Lower leg skin (tissue), 3 donors: ENCODE measurements around the gene CHST15.

Source experiments
- CTCF ChIP-seq, 3 donors: fragments of 450-650 bp; IDR thresholded peaks; one replicate each; pipeline ENCODE4 v1.5.1; 2016; ENCODE audit warnings: antibody characterized with exemption in 3 of 3, mild to moderate bottlenecking in 3 of 3, moderate library complexity in 2 of 3
- POLR2A ChIP-seq, 2 donors: fragments of 450-650 bp; IDR thresholded peaks; one replicate each; pipeline ENCODE4 v1.6.1; 2016 to 2017; ENCODE audit warnings: antibody characterized with exemption in 2 of 2, mild to moderate bottlenecking in 1 of 2, moderate library complexity in 1 of 2

DNA sequence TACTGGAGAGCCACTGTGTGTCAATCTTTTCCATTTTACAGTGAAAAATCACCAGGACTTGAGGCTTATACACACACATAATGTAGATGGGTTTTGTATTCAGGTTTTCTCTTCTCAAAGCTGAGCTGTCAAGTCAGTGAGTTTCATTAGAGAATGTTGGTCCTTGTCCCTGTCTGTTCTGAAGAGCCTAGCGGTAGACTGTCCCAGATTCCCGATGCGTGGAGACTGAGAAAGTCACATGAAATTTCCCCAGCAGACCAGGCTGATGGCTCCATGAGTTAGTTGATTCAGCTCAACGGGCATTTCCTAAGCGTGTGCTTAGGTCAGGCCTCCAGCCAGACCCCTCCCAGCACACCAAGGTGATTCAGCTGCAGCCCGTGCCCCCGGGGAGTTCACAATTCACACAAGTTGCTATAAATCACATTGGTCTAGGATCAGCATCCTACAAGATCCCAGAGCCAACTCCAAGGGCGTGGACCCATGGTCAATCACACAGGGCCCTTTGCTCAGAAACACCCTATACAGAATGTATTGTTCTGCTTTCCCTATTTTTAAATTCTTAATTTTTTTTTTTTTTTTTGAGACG, 17.2 kb downstream of the CHST15 start:
- TF ChIP-seq CTCF (IDR thresholded peaks at IDR 0.05) (no peak), POLR2A (IDR thresholded peaks at IDR 0.05) (no peak)
